HepG2 (cell line): ENCODE results near the gene FBXO5. TPM values are rescaled to one million over a fixed set of nuclear protein-coding genes. Genes with fewer than 3 reads are reported as not detected.

Experiments
- GABPB1 ChIP-seq: IDR thresholded peaks from 2 replicates; pipeline ENCODE4 v1.6.1; 2016; ENCODE audit warnings: mild to moderate bottlenecking, missing genetic modification reagents, moderate library complexity, missing compliant biosample characterization
- ISL2 ChIP-seq: sonication (generic); formaldehyde crosslinking; IDR thresholded peaks from 2 replicates; pipeline ENCODE4 v1.5.0; 2020; ENCODE audit warnings: missing genetic modification reagents
- MIER2 ChIP-seq: IDR thresholded peaks from 2 replicates; pipeline ENCODE4 v1.6.1; 2016; ENCODE audit warnings: missing biosample characterization, missing genetic modification reagents
- POLR2G ChIP-seq: fragments of 200-400 bp; formaldehyde crosslinking; IDR thresholded peaks from 2 replicates; pipeline ENCODE4 v1.6.1; 2018; ENCODE audit warnings: mild to moderate bottlenecking, low read depth, low read length, moderate library complexity
- YEATS4 ChIP-seq: sonication (generic); formaldehyde crosslinking; IDR thresholded peaks from 2 replicates; pipeline ENCODE4 v1.4.0; 2020; ENCODE audit warnings: missing genetic modification reagents, borderline replicate concordance
- ZNF331 ChIP-seq: sonication (generic); formaldehyde crosslinking; IDR thresholded peaks from 2 replicates; pipeline ENCODE4 v1.4.0; 2020; ENCODE audit warnings: missing genetic modification reagents
- ZNF598 ChIP-seq: sonication (generic); formaldehyde crosslinking; IDR thresholded peaks from 2 replicates; pipeline ENCODE4 v1.5.1; 2020; ENCODE audit warnings: mild to moderate bottlenecking, missing genetic modification reagents, borderline replicate concordance
- ZNF629 ChIP-seq: sonication (generic); formaldehyde crosslinking; conservative IDR thresholded peaks from 2 replicates; pipeline ENCODE4 v1.5.0; 2020; ENCODE audit warnings: missing genetic modification reagents
- polyA plus RNA-seq, 8 experiments: library from polyadenylated mRNA; depleted of rRNA in 3 of 8; stranded (reverse) in 7 of 8; unstranded in 1 of 8; fragments of >200 nt; fragmentation: Illumina TruSeq in 4 of 8; extraction: Trizol in 4 of 8; gene quantifications; 2 replicates each; pipeline versions ENCODE4 v1.2.1 to v1.2.3, GENCODE V29; 2011 to 2016; ENCODE audit warnings: low read depth in 4 of 8, missing spikeins in 1 of 8, mixed read lengths in 1 of 8; ENCODE audit not compliant: insufficient read depth in 1 of 8
- total RNA-seq, 5 experiments: library from RNA; depleted of rRNA; stranded (reverse); fragments of >200 nt; fragmentation: Illumina TruSeq; extraction: Trizol; gene quantifications; 2 replicates each; pipeline ENCODE4 v1.2.3, GENCODE V29; 2016; ENCODE audit warnings: low read depth in 1 of 5
- TF ChIP-seq, protein P1 (sequence below): fragments of 450-650 bp; IDR thresholded peaks from 2 replicates; pipeline ENCODE4 v1.6.1; 2017
- TF ChIP-seq, protein P2 (sequence below), 2 experiments: sonication (generic) in 1 of 2; formaldehyde crosslinking in 1 of 2; IDR thresholded peaks; 2 replicates each; pipeline versions ENCODE4 v1.4.0 to v1.6.1; 2018 to 2020; ENCODE audit warnings: missing genetic modification reagents in 2 of 2, borderline replicate concordance in 1 of 2, low read depth in 1 of 2, mild to moderate bottlenecking in 1 of 2, missing biosample characterization in 1 of 2
- TF ChIP-seq, protein P3 (sequence below): sonication (generic); formaldehyde crosslinking; IDR thresholded peaks from 2 replicates; pipeline ENCODE4 v1.5.0; 2020; ENCODE audit warnings: missing genetic modification reagents, mild to moderate bottlenecking, borderline replicate concordance
- TF ChIP-seq, protein P4 (sequence below): sonication (generic); formaldehyde crosslinking; IDR thresholded peaks from one replicate; pipeline ENCODE4 v1.5.1; 2020; ENCODE audit warnings: mild to moderate bottlenecking, missing genetic modification reagents; ENCODE audit errors: not compliant biosample characterization
- TF ChIP-seq, protein P5 (sequence below): sonication (generic); formaldehyde crosslinking; IDR thresholded peaks from 2 replicates; pipeline ENCODE4 v1.9.0; 2022; ENCODE audit warnings: missing genetic modification reagents, mild to moderate bottlenecking, borderline replicate concordance

Gene FBXO5
- total and polyA plus RNA-seq, 2 of the 13 experiments (the other 11 are each of a cell fraction or from before 2014, with no cell fraction given): 15.8 to 41.5 TPM

DNA sequence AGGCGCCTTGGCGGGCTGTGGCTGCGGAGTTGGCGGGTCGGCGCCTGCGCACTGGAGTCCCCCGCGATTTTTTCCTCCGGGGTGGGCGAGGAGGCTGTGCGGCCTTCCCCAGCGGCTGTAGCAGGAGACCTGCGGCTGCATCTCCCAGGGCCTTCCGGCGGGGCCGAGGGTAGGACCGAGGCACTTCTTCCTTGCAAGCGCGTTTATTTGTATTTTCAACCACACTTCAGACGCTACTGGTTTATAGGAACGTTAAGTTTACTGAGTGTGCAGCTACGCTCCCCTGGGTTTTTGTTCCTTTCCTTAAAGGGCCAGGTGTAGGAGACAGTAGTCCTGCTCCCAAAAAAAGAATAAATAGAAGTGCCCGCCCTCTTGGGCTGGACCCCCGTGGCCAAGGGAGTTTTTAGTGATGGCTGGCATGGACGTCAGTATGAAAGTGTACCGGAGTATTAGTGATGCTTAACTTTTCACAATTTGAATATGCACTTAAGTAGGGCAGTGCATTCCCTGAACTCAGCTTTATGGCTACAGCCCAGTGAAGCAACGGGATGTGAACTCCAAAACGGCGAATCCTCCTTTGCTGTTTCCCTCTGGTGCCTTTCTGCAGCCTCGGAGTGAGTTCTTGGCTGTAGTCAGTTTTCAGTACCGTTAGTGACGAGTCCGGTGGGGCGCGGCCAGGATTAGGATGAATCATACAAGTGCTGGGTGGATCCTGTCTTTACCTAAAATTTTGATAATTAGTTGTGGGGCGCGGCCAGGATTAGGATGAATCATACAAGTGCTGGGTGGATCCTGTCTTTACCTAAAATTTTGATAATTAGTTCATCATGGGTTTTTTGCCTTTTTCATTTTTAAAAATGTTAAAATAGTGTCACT lies 1.0 kb upstream of the FBXO5 start (continued):
- TF ChIP-seq, protein P1, sequence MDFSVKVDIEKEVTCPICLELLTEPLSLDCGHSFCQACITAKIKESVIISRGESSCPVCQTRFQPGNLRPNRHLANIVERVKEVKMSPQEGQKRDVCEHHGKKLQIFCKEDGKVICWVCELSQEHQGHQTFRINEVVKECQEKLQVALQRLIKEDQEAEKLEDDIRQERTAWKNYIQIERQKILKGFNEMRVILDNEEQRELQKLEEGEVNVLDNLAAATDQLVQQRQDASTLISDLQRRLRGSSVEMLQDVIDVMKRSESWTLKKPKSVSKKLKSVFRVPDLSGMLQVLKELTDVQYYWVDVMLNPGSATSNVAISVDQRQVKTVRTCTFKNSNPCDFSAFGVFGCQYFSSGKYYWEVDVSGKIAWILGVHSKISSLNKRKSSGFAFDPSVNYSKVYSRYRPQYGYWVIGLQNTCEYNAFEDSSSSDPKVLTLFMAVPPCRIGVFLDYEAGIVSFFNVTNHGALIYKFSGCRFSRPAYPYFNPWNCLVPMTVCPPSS: no peak
- TF ChIP-seq POLR2G (peak; percentile 93), ZNF629 (CRISPR knock-in tag) (no peak; the same call in 1 of the 2 replicates), ISL2 (CRISPR knock-in tag) (peak; percentile 52), YEATS4 (CRISPR knock-in tag) (peak; percentile 58), MIER2 (CRISPR knock-in tag) (no peak), GABPB1 (CRISPR knock-in tag) (peak; percentile 55; the same call in 1 of the 2 replicates), ZNF598 (CRISPR knock-in tag) (0 out of 2 replicates have a peak, but pooled peaks have one; percentile 52), ZNF331 (no peak; the same call in 1 of the 2 replicates)
- TF ChIP-seq, protein P2, sequence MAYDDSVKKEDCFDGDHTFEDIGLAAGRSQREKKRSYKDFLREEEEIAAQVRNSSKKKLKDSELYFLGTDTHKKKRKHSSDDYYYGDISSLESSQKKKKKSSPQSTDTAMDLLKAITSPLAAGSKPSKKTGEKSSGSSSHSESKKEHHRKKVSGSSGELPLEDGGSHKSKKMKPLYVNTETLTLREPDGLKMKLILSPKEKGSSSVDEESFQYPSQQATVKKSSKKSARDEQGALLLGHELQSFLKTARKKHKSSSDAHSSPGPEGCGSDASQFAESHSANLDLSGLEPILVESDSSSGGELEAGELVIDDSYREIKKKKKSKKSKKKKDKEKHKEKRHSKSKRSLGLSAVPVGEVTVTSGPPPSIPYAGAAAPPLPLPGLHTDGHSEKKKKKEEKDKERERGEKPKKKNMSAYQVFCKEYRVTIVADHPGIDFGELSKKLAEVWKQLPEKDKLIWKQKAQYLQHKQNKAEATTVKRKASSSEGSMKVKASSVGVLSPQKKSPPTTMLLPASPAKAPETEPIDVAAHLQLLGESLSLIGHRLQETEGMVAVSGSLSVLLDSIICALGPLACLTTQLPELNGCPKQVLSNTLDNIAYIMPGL (CRISPR knock-in tag; IDR thresholded peaks at IDR 0.05; ENCODE audit: borderline replicate concordance in 1 of 2, low read depth in 1 of 2): peak in 1 of 2 experiments; percentile 80; a peak in 2 of 4 replicates
- TF ChIP-seq, protein P3, sequence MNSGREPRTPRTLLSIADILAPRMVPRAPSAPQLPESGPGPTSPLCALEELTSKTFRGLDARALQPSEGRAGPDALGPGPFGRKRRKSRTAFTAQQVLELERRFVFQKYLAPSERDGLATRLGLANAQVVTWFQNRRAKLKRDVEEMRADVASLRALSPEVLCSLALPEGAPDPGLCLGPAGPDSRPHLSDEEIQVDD (CRISPR knock-in tag): no peak
- TF ChIP-seq, protein P4, sequence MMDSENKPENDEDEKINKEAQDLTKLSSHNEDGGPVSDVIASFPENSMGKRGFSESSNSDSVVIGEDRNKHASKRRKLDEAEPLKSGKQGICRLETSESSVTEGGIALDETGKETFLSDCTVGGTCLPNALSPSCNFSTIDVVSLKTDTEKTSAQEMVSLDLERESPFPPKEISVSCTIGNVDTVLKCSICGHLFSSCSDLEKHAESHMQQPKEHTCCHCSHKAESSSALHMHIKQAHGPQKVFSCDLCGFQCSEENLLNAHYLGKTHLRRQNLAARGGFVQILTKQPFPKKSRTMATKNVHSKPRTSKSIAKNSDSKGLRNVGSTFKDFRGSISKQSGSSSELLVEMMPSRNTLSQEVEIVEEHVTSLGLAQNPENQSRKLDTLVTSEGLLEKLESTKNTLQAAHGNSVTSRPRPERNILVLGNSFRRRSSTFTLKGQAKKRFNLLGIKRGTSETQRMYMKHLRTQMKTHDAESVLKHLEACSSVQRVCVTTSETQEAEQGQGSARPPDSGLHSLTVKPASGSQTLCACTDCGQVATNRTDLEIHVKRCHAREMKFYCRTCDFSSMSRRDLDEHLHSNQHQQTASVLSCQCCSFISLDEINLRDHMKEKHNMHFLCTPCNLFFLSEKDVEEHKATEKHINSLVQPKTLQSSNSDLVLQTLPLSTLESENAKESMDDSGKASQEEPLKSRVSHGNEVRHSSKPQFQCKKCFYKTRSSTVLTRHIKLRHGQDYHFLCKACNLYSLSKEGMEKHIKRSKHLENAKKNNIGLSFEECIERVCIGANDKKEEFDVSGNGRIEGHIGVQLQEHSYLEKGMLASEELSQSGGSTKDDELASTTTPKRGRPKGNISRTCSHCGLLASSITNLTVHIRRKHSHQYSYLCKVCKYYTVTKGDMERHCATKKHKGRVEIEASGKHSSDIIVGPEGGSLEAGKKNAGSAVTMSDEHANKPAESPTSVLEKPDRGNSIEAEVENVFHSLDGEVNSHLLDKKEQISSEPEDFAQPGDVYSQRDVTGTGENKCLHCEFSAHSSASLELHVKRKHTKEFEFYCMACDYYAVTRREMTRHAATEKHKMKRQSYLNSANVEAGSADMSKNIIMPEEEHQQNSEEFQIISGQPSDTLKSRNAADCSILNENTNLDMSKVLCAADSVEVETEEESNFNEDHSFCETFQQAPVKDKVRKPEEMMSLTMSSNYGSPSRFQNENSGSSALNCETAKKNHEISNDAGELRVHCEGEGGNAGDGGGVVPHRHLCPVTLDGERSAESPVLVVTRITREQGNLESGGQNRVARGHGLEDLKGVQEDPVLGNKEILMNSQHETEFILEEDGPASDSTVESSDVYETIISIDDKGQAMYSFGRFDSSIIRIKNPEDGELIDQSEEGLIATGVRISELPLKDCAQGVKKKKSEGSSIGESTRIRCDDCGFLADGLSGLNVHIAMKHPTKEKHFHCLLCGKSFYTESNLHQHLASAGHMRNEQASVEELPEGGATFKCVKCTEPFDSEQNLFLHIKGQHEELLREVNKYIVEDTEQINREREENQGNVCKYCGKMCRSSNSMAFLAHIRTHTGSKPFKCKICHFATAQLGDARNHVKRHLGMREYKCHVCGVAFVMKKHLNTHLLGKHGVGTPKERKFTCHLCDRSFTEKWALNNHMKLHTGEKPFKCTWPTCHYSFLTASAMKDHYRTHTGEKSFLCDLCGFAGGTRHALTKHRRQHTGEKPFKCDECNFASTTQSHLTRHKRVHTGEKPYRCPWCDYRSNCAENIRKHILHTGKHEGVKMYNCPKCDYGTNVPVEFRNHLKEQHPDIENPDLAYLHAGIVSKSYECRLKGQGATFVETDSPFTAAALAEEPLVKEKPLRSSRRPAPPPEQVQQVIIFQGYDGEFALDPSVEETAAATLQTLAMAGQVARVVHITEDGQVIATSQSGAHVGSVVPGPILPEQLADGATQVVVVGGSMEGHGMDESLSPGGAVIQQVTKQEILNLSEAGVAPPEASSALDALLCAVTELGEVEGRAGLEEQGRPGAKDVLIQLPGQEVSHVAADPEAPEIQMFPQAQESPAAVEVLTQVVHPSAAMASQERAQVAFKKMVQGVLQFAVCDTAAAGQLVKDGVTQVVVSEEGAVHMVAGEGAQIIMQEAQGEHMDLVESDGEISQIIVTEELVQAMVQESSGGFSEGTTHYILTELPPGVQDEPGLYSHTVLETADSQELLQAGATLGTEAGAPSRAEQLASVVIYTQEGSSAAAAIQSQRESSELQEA: no peak
- TF ChIP-seq, protein P5, sequence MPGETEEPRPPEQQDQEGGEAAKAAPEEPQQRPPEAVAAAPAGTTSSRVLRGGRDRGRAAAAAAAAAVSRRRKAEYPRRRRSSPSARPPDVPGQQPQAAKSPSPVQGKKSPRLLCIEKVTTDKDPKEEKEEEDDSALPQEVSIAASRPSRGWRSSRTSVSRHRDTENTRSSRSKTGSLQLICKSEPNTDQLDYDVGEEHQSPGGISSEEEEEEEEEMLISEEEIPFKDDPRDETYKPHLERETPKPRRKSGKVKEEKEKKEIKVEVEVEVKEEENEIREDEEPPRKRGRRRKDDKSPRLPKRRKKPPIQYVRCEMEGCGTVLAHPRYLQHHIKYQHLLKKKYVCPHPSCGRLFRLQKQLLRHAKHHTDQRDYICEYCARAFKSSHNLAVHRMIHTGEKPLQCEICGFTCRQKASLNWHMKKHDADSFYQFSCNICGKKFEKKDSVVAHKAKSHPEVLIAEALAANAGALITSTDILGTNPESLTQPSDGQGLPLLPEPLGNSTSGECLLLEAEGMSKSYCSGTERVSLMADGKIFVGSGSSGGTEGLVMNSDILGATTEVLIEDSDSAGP (CRISPR knock-in tag): peak; percentile 96; the same call in 1 of the 2 replicates
